ENCODE results near the gene ADAMTS18.

DNA sequence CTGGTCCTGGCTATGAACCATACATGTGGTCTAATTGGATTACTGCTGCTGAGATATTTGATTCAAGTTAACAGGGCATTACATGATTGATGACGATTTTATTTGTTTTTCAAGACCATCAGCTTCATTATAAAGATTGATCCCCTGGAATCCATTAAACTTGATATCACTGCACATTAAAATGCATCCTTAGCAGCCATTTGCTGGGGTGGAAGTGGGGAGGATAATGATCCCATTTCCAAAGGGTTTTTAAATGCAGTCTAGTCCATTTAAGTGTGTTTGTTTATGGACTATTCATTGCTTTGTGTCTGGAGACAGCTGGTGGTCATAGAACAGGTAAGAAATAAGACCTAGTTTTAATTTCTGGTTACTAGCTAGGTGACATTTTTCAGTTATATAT lies 40.9 kb downstream of the ADAMTS18 start:
- TF ChIP-seq, protein P1, sequence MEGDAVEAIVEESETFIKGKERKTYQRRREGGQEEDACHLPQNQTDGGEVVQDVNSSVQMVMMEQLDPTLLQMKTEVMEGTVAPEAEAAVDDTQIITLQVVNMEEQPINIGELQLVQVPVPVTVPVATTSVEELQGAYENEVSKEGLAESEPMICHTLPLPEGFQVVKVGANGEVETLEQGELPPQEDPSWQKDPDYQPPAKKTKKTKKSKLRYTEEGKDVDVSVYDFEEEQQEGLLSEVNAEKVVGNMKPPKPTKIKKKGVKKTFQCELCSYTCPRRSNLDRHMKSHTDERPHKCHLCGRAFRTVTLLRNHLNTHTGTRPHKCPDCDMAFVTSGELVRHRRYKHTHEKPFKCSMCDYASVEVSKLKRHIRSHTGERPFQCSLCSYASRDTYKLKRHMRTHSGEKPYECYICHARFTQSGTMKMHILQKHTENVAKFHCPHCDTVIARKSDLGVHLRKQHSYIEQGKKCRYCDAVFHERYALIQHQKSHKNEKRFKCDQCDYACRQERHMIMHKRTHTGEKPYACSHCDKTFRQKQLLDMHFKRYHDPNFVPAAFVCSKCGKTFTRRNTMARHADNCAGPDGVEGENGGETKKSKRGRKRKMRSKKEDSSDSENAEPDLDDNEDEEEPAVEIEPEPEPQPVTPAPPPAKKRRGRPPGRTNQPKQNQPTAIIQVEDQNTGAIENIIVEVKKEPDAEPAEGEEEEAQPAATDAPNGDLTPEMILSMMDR (conservative IDR thresholded peaks at IDR 0.05), result no peak
- TF ChIP-seq EZH2 (IDR thresholded peaks at IDR 0.05; ENCODE audit: low read depth), result no peak
